IMR-90 (cell line): ENCODE measurements around the gene TSPEAR.

Experiments
- CHD1 ChIP-seq: IDR thresholded peaks from 2 replicates; pipeline ENCODE4 v1.6.1; 2012; ENCODE audit warnings: low read depth, low read length, improper control_type of control experiment
- FOS ChIP-seq: fragments of 150-350 bp; IDR thresholded peaks from 2 replicates; pipeline ENCODE4 v1.6.1; 2016; ENCODE audit warnings: low read depth, low read length
- POLR2A ChIP-seq: IDR thresholded peaks from 2 replicates; pipeline ENCODE4 v1.6.1; 2012; ENCODE audit warnings: mild to moderate bottlenecking, low read depth, low read length
- RAD21 ChIP-seq: IDR thresholded peaks from 2 replicates; pipeline ENCODE4 v1.6.1; 2012; ENCODE audit warnings: low read length, improper control_type of control experiment
- SMC3 ChIP-seq: fragments of 150-350 bp; IDR thresholded peaks from 2 replicates; pipeline ENCODE4 v1.6.1; 2016; ENCODE audit warnings: low read depth, mild to moderate bottlenecking, antibody characterized with exemption, low read length, moderate library complexity
- TF ChIP-seq, protein P1 (sequence below): conservative IDR thresholded peaks from 2 replicates; pipeline ENCODE4 v1.5.1; 2012; ENCODE audit warnings: mild to moderate bottlenecking, low read depth, low read length, improper control_type of control experiment
- TF ChIP-seq, protein P2 (sequence below): fragments of 150-350 bp; IDR thresholded peaks from 2 replicates; pipeline ENCODE4 v1.6.1; 2017; ENCODE audit warnings: mild to moderate bottlenecking, antibody characterized with exemption, low read length, low read depth

DNA sequence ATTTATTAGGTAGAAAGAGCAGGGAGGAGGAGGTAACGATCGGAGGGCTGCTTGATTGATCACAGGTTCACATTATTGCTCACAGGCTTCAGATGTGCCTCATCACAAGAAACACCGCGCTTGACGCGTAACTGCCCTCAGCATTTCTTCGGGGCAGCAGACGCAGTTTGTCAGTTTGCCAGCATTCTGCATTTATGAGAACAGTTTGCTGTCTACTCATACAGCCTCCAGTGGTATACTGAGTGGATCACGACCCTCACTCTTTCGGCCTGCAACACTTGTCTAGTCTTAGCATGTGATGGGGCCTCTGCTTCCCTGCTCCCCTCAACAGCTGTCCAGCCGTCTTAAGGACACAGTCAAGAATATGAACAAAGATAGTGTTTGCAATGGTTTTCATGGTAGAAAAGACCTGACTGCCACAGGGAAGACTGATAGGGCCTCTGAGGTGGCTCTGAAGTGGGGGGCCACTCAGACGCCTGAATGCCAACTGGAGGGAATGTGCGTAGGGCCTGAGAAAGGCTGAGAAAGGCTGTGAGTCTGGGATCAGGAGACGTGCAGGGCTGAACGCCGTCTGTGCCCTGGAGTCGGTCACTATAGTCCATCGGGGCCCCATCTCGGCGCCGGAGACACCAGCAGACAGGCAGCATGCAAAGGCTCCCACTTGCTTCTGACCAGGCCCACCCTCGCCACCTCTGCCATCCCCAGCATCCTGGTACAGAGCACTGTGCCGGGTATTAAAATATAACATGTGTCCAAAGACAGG lies 45.2 kb upstream of the TSPEAR start:
- TF ChIP-seq, protein P1, sequence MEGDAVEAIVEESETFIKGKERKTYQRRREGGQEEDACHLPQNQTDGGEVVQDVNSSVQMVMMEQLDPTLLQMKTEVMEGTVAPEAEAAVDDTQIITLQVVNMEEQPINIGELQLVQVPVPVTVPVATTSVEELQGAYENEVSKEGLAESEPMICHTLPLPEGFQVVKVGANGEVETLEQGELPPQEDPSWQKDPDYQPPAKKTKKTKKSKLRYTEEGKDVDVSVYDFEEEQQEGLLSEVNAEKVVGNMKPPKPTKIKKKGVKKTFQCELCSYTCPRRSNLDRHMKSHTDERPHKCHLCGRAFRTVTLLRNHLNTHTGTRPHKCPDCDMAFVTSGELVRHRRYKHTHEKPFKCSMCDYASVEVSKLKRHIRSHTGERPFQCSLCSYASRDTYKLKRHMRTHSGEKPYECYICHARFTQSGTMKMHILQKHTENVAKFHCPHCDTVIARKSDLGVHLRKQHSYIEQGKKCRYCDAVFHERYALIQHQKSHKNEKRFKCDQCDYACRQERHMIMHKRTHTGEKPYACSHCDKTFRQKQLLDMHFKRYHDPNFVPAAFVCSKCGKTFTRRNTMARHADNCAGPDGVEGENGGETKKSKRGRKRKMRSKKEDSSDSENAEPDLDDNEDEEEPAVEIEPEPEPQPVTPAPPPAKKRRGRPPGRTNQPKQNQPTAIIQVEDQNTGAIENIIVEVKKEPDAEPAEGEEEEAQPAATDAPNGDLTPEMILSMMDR: no peak
- TF ChIP-seq RAD21 (no peak), POLR2A (no peak), SMC3 (no peak), CHD1 (no peak), FOS (no peak)
- TF ChIP-seq, protein P2, sequence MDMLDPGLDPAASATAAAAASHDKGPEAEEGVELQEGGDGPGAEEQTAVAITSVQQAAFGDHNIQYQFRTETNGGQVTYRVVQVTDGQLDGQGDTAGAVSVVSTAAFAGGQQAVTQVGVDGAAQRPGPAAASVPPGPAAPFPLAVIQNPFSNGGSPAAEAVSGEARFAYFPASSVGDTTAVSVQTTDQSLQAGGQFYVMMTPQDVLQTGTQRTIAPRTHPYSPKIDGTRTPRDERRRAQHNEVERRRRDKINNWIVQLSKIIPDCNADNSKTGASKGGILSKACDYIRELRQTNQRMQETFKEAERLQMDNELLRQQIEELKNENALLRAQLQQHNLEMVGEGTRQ: no peak
